NK-92 (cell line): ENCODE measurements around the gene MTERF4.

ENCODE experiments used
- DNase-seq: peaks from one replicate; lab custom pipeline; 2025; ENCODE audit not compliant: unreplicated experiment; lab: John Stamatoyannopoulos, UW

MTERF4 gene

DNA sequence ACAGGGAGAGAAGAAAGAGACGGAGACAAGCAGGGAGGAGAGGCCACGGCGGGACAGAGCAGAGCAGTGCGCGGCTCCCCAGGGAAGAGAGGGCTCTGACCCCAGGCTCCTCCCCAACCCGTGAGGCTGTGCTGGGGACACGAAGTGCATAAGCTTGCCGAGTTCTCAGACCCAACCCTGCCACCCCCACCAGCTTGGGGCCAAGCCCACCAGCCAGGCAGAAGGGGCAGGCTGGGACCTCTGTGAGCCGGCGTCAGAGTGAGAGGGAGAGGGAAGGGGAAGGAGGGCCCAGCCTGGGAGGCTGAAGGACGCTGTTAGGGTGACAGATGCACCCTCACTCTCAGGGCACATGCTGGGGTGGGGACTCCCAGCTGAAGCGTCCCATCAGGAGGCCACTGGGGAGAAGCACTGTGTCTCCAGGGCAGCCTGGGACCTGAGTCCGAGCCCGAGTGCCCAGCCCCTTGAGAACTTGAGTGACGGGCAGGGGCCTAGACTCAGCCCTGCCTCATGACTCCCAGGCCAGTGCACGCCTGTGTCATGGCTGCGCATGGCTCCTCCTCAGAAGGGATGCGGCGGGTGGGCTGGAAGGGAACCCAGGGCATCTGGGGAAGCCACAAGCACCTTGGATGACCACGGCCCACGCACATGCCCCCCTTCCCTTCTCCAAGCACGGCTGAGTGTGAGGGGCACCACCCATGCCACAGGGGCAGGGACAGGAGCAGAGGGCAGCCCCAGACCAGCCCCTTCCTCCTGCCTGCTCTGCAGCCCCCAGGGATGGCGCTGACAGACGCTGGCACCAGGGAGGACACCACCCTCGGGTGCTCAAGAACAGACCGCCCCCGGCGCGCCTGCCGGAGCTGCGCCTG, 31.0 kb downstream of the MTERF4 start:
- no peak for DNase-seq

DNA sequence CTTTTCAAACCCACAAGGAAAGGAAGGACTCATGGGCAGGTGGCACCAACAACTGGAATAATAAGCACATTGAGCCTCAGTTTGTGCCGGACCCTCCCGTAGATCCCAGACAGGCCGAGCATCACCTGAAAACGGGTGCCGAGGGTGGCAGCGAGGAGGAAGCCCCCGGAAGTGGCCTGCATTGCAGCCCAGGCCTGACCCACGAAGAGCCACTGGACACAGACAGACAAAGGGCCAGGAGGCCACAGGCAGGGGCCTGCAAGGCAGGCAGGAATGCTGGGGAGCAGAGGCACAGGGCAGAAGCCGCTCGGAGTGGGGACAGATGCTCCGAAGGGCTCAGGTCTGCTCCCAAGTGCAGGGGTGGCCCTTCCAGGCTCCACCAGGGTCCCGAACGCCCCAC, 31.7 kb downstream of the MTERF4 start:
- no peak for DNase-seq

DNA sequence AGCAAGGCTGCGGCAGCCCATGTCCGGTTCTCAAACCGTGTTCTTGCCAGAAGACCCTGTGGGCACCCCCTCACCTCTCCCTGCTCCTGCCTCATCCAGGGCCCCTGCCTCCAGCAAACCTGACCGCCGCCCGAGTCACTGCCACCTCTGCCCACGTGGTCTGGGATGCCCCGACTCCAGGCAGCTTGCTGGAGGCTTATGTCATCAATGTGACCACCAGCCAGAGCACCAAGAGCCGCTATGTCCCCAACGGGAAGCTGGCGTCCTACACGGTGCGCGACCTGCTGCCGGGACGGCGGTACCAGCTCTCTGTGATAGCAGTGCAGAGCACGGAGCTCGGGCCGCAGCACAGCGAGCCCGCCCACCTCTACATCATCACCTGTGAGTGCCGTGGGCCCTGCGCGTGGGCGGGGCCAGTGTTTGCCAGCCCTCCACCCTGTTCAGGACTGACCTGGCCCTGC, 32.2 kb downstream of the MTERF4 start:
- DNase-seq = no peak

DNA sequence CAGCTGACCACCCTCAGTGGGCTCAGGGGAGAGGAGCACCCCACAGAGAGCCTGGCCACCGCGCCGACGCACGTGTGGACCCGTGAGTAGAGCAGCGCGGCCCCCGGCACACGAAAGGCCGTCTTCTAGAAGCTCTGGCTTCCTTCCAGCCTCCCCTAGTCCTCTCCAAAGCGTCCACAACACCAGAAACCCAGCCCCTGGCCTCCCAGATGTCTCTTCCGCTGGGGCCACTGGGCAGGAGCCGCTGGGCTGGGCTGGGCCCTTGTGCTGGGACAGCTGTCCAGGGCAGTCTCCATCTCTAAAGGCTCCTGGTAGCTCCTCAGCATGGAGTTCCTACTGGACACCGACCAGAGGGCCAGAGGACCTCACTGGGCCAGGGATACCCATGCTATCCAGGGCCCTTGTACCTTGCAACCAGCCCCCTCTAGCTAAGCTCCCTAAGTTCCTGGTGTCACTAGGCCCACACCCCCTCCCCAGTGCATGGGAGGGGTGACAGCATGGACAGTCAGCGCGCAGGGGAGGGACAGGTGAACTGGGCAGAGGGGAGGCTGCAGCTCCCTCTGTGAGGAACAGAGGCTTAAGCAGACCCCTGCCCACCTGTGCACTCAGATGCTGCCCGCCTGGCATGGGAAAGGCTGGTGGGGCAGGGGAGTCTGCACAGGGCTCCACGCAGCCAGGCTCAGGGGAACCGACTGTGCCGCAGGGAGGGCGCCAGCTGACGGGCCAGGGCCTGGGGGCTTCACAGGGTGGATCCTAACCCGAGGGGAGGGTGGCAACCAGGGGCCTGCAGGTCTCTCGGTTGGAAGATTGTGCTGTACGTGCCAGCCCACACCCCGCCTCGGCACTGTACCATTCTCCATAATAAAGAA, 32.9 kb downstream of the MTERF4 start:
- DNase-seq = no peak

DNA sequence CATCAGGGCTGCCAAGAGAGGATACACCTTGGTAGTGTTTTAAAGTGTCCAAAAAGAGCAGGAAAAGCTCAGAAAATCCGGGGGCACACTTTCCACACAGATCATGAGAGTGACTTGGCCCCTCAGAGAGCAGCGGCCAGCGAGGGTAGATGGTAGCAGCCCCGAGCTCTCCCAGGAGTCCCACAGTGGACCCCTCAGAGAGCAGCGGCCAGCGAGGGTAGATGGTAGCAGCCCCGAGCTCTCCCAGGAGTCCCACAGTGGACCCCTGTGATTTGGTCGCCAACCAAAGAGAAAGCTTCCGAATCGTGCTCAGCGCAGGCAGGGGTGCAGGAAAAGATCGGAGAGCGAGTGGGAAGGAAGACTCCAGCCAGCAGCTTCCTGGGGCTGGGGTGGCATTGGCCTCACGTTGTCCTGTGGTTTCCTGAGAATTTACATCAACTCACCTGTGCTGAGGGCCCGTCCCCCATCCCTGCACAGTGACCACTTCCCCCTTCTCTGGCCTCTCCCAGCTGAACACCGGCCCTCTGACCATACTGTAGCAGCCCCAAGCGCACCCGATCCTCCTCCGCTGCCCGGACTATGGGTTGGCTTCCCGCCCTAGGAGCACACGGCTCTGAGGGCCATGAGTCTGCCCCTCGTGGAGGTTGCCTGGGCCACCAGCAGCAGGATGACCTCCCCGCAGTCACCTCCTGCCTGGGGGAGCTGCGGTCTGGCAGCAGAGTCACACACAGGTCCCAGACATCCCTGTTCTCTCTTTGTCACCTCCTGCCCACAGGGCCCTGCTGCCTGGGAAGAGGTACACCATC, 33.7 kb downstream of the MTERF4 start:
- no peak for DNase-seq

DNA sequence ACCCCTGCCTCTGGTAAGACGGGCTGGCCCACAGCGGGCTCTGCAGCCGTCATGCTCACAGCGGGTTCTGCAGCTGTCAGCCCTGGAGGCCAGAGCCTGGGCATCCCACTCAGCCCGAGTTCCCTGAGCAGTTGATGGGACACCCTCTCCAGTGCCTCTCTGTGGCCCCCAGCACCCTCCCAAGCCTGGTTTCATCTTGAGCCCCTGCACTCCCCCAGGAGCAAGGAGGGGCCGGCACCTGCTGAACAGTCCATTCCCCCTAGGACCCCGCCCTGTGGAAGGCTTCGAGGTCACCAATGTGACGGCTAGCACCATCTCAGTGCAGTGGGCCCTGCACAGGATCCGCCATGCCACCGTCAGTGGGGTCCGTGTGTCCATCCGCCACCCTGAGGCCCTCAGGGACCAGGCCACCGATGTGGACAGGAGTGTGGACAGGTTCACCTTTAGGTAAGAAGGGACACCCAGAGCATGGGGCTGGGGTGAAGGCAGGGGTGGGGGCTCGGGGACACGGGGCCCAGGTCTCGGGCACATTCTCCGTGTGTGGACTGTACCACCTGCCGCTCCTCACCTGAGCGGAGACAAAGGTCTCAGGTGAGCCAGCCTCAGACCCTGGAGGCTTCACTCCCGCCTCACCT, 34.5 kb downstream of the MTERF4 start:
- DNase-seq = no peak

DNA sequence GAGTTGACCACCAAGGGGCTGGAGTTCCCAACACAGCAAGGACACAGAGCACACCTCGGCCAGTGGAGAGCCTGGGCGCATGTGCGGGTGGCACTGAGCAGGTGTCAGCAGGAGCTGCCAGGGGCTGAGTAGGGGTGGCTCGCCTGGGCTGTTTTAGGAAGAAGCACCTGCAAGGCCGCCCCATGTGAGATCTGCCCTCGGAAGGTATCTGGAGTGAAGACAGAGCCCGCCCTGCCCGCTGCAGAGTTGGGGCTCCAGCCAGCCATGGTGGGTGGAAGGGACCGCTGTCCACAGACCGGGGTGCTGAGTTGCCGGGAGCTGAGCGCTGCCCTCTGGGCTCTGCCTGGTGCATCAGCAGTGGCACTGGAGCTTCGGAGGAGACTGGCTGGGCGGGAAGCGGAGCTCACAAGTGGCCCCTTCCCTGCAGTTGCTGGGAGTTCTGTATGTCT, 35.2 kb downstream of the MTERF4 start:
- DNase-seq = no peak

DNA sequence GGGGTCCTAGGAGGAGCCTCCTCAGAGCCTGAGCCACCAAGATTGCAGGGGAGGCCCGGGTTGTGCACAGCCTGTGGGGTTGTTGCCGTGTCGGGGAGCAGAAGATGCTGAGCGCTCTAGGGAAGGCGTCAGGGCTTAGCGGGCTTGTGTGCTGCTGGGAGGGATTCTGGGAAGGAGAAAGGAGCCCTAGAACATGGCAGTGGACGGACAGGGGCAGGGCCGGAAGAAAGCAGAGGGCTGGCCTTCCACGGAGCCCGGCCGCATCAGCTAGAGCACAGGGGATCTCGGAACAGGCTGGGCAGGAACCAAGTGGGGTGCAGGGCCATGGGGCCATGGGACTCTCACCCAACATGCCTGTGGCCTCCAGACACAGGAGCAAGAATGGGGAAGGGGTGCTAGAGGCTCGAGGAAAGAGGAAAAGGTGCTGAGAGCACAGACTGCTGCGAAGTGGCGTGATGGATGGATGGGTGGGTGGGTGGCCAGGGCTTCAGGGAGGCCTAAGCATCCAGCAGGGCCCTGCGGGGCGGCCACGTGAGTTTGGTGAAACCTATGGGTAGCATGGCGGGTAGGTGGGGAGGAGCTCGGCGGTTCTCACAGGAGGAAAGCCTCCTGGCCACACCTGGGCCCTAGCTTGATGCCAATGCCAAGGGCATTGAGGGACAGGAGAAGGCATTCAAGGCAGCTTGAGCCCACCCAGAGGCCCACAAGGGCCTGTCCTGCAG, 35.8 kb downstream of the MTERF4 start:
- no peak for DNase-seq

DNA sequence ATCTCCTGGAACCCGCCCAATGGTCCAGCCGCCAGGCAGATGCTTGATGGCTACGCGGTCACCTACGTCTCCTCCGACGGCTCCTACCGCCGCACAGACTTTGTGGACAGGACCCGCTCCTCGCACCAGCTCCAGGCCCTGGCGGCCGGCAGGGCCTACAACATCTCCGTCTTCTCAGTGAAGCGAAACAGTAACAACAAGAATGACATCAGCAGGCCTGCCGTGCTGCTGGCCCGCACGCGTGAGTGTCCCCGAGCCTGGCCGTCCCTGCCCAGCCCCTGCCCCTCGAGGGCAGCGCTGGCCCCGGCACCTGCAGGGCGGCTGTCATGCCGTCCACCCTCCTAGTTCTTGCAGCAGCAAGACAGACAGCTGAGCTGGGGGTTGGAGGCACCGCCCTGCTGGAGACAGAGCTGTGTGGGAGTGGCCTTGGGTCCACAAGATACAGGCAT, 36.7 kb downstream of the MTERF4 start:
- no peak for DNase-seq

DNA sequence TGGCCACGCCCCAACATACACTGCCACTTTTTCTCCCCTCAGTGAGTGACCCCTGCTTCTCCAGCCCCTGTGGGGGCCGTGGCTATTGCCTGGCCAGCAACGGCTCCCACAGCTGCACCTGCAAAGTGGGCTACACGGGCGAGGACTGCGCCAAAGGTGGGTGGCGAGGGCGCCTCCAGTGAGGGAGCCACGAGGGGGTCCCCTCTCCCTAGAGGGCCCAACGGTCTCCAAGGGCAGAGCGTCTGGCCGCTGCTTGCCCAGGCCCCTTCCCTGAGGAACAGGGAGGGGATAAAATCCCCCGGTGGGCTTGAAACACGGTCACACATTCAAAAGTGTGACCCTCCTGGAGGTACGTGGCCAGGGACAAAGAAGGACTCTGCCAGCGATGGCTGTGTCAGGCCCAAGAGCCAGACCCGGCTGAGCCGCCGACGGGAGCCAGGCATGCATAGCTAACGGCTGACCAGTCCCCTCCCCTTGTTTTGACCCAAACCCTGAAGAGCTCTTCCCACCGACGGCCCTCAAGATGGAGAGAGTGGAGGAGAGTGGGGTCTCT, 37.2 kb downstream of the MTERF4 start:
- no peak for DNase-seq

DNA sequence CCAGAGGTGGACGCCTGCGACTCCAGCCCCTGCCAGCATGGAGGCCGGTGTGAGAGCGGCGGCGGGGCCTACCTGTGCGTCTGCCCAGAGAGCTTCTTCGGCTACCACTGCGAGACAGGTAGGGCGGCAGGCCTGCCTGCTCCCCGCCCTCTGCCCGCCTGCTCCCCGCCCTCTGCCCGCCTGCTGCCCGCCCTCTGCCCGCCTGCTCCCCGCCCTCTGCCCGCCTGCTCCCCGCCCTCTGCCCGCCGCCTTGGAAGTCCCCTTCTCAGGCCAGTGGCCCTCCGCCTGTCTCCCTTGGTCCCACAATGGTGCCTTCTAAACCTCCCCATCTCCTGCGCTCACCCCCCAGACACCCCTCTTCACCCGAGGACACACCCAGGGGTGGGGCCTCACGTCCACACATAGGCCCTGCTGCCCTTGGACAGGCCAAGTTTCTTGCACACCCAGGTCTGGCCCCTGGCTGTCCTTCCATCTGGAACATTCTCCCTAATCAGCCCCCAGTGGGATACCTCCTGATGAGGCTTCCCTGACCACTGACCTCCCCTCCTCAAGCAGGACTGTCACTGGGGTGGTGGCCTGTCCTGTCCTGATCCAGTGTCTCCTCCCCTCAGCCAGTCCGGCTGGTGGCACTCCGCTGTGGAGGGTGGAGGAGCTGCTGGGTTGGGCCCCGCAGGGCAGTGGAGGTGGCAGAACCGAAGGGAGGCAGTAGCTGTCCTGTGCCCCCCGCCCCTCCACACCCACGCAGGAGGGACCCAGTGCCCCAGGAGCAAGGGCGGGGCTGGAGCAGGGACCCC, 37.9 kb downstream of the MTERF4 start:
- DNase-seq = no peak

DNA sequence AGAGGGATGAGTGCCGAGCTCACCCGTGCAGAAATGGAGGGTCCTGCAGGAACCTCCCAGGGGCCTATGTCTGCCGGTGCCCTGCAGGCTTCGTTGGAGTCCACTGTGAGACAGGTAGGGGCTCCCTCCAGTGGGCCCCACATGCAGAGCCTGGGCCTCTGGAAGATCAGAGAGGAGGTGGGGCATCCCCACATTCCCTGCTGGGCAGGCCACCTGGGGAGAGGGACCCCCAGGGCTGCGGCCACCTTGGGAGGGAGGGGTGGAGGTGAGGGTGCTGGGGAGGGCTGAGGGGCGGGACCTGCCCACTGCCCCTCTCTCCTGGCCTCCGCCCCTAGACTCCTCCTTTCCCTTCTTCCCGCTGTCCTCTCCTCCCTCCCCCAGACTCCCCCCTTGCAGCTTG, 38.5 kb downstream of the MTERF4 start:
- no peak for DNase-seq

DNA sequence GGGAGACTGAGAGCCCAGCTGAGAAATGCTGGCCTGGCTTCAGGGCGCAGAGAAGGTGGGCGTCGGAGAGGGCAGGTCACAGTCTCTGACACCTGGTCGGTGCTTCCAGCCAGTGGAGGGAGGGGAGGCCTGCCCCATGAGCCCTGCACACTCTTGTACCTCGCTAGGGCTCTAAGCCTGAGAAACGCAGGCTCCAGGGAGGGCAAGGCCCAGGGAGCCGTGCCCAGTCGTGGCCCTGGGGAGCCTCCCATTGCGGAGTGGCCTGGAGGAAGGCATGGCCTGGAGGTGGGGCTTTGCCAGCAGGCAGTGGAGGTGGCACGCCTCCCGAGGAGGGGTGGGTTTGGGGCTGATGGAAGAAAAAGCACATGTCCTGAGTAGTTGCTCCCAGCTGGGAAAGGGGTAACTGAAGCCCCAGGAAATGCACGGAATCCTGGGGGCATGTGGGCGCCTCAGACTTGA, 39.0 kb downstream of the MTERF4 start:
- DNase-seq = no peak

DNA sequence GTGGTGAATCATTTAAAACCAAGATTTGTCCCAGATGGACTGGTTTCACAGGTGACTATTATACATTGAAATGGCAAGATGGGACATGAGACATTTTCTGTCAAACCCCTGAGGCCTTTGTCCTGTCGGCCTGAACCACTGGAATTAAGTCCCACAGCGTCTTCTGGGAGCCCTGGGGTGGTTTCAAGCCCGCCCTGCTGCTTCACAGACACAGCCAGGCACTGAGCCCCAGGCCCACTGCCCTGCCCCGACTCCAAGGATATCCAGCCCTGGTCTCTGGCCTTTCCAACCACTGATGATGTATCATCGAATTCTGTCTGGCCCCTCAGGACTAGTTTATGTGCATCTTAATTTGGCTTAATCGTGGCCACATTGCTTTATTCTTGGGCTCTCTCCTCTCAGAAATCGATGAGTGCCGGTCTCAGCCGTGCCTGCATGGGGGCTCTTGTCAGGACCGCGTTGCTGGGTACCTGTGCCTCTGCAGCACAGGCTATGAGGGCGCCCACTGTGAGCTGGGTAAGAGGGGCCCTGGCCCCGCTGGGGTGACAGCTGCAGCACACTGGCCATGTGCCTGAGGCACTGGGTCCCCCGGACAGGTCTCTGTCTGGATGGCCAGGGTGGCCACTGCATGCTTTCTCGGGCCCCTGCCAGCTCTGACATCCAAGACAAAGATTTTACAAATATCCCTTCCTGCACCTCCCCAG, 39.5 kb downstream of the MTERF4 start:
- no peak for DNase-seq

DNA sequence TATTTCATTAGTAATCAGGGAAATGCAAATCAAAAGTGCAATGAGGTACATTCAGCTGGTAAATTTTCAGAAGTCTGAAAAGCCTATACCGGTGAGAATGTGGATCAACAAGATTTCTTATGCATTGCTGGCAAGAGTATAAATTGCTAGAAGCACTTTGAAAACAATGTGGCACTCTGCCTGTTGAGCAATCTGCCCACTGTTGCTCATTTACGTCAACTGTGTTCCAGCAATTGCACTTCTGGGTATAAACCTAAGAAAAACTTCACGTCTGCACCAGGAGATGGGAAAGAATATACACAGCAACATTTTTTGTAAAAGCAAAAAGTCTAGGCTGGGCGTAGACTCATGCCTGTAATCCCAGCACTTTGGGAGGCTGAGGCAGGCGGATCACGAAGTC, 40.8 kb downstream of the MTERF4 start:
- DNase-seq = no peak

DNA sequence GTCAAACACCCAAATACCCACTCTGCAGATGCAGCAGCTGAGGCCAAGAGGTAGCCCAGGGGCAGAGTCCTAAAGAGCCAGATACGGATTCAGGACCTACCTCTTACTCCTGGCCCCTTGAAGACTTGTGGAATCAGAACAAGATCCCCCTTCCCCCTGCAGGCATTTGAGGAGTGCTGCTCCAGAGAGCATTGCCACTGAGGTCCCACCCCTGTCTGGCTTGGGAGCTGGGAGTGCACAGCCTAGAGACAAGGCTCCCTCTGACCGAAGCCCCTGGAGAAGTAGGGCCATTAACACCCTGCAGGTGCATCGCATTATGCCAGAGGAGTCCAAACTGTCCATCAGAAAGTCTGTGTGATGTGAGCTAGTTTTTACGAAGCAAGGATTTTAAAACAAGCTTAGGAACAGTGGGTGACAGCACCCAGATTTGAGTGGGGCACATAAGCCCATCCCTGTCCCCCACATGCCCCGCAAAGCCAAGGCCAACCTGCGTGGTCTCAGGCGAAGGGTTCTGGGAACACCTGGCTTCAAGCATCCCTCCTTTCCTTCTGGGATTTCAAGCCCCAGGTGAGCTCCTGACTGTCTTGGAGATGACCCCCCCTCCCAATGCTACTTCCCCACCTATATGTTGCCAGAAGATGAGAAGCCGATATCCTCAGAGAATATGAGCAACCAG, 48.4 kb downstream of the MTERF4 start:
- DNase-seq = no peak

DNA sequence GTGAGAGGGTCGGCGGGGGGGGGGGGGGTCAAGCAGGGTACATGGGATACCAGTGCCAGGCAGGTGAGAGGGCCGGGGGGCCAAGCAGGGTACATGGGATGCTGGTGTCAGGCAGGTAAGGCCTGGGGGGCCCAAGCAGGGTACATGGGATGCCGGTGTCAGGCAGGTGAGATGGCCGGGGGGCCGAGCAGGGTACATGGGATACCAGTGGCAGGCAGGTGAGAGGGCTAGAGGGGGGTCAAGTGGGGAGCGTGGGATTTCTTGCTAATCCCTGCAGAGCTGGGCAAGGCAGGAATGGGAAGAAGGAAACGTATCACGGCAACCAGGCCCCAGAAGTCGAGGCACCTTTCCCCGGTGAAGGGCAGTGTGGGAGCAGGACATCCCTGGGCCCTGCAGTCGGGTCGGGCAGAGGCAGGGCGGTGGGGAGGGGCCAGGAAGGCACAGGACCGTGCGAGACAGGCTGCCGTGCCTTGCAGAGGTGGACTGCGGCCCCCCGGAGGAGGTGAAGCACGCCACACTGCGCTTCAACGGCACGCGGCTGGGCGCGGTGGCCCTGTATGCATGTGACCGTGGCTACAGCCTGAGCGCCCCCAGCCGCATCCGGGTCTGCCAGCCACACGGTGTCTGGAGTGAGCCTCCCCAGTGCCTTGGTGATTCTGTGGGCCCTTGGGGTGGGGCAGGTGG, 49.3 kb downstream of the MTERF4 start:
- no peak for DNase-seq
